H9 (cell line): ENCODE data around the gene LAYN. TPM values are rescaled to one million over a fixed set of nuclear protein-coding genes. Genes with fewer than 3 reads are reported as not detected.

Source experiments
- DNase-seq: peaks from one replicate; pipeline ENCODE4 v3.0.0-alpha.2; 2017
- H2AFZ ChIP-seq: one replicate; pipeline ENCODE4 v1.6.1; 2013; ENCODE audit warnings: mild to moderate bottlenecking, low read length, control low read depth, moderate library complexity
- H2AK5ac ChIP-seq: 2 replicates; pipeline ENCODE4 v1.6.1; 2013; ENCODE audit warnings: low read length, control low read depth, mixed read lengths; ENCODE audit not compliant: insufficient read length
- H2BK120ac ChIP-seq: one replicate; pipeline ENCODE4 v1.6.1; 2013; ENCODE audit warnings: low read depth, mild to moderate bottlenecking, low read length, control low read depth, inconsistent platforms; ENCODE audit not compliant: poor library complexity, severe bottlenecking
- H2BK12ac ChIP-seq: 2 replicates; pipeline ENCODE4 v1.6.1; 2013; ENCODE audit warnings: low read length, control low read depth, mixed read lengths, low read depth; ENCODE audit not compliant: insufficient read length
- H2BK15ac ChIP-seq: 2 replicates; pipeline ENCODE4 v1.6.1; 2013; ENCODE audit warnings: low read depth, low read length, control low read depth
- H2BK20ac ChIP-seq: one replicate; pipeline ENCODE4 v1.6.1; 2013; ENCODE audit warnings: low read depth, mild to moderate bottlenecking, low read length, control low read depth, inconsistent platforms; ENCODE audit not compliant: poor library complexity, severe bottlenecking
- H2BK5ac ChIP-seq: 2 replicates; pipeline ENCODE4 v1.6.1; 2013; ENCODE audit warnings: low read length, control low read depth, mixed read lengths; ENCODE audit not compliant: insufficient read length
- H3K14ac ChIP-seq: 2 replicates; pipeline ENCODE4 v1.6.1; 2013; ENCODE audit warnings: low read length, control low read depth; ENCODE audit not compliant: insufficient read depth
- H3K18ac ChIP-seq: 2 replicates; pipeline ENCODE4 v1.6.1; 2013; ENCODE audit warnings: low read depth, mild to moderate bottlenecking, mixed read lengths, low read length, control low read depth; ENCODE audit not compliant: insufficient read length
- H3K23ac ChIP-seq: 2 replicates; pipeline ENCODE4 v1.6.1; 2013; ENCODE audit warnings: low read length, control low read depth, mixed read lengths, low read depth; ENCODE audit not compliant: insufficient read length
- H3K23me2 ChIP-seq: 2 replicates; pipeline ENCODE4 v1.6.1; 2013; ENCODE audit warnings: low read depth, mild to moderate bottlenecking, mixed read lengths, low read length, control low read depth; ENCODE audit not compliant: insufficient read length, poor library complexity, severe bottlenecking
- H3K27ac ChIP-seq: 2 replicates; pipeline ENCODE4 v1.5.1; 2013; ENCODE audit warnings: low read length, control low read depth, mixed read lengths, low read depth; ENCODE audit not compliant: insufficient read length
- H3K27me3 ChIP-seq: 2 replicates; pipeline ENCODE4 v1.6.1; 2013; ENCODE audit warnings: low read length, control low read depth, inconsistent platforms; ENCODE audit not compliant: insufficient read depth
- H3K4ac ChIP-seq: 2 replicates; pipeline ENCODE4 v1.6.1; 2013; ENCODE audit warnings: low read depth, mild to moderate bottlenecking, control low read depth, inconsistent platforms, low read length, moderate library complexity
- H3K4me1 ChIP-seq: 2 replicates; pipeline ENCODE4 v1.6.1; 2013; ENCODE audit warnings: low read length, control low read depth, inconsistent platforms; ENCODE audit not compliant: insufficient read depth
- H3K4me2 ChIP-seq: 2 replicates; pipeline ENCODE4 v1.6.1; 2013; ENCODE audit warnings: low read length, control low read depth, mixed read lengths; ENCODE audit not compliant: insufficient read length, insufficient read depth
- H3K56ac ChIP-seq: 2 replicates; pipeline ENCODE4 v1.6.1; 2013; ENCODE audit warnings: low read depth, mild to moderate bottlenecking, mixed read lengths, low read length, control low read depth; ENCODE audit not compliant: insufficient read length
- H3K79me1 ChIP-seq: 2 replicates; pipeline ENCODE4 v1.6.1; 2013; ENCODE audit warnings: low read depth, mild to moderate bottlenecking, moderate library complexity, low read length, control low read depth, inconsistent platforms; ENCODE audit not compliant: insufficient read depth, poor library complexity, severe bottlenecking
- H3K79me2 ChIP-seq: 2 replicates; pipeline ENCODE4 v1.6.1; 2013; ENCODE audit warnings: low read length, control low read depth, inconsistent platforms; ENCODE audit not compliant: insufficient read depth
- H3K9ac ChIP-seq: 2 replicates; pipeline ENCODE4 v1.6.1; 2013; ENCODE audit warnings: low read length, control low read depth, mixed read lengths; ENCODE audit not compliant: insufficient read length; ENCODE audit errors: extremely low read depth
- H3K9me3 ChIP-seq: one replicate; pipeline ENCODE4 v1.6.1; 2013; ENCODE audit warnings: low read depth, low read length, inconsistent platforms; ENCODE audit not compliant: control insufficient read depth
- H3T11ph ChIP-seq: one replicate; pipeline ENCODE4 v1.6.1; 2013; ENCODE audit warnings: mild to moderate bottlenecking, low read length, control low read depth, inconsistent platforms
- H4K20me1 ChIP-seq: one replicate; pipeline ENCODE4 v1.6.1; 2013; ENCODE audit not compliant: control insufficient read depth, insufficient read length, insufficient read depth
- H4K5ac ChIP-seq: 2 replicates; pipeline ENCODE4 v1.6.1; 2013; ENCODE audit warnings: low read depth, mild to moderate bottlenecking, mixed read lengths, low read length, control low read depth; ENCODE audit not compliant: insufficient read length
- H4K8ac ChIP-seq: replicated peaks from 2 replicates; pipeline ENCODE4 v1.6.1; 2013; ENCODE audit warnings: low read length, control low read depth, mixed read lengths, low read depth; ENCODE audit not compliant: insufficient read length
- H4K91ac ChIP-seq: 2 replicates; pipeline ENCODE4 v1.6.1; 2013; ENCODE audit warnings: low read depth, mild to moderate bottlenecking, moderate library complexity, mixed read lengths, low read length, control low read depth; ENCODE audit not compliant: insufficient read length
- H3K27ac Mint-ChIP-seq, 3 experiments: 2 replicates in 2 of 3; 3 replicates in 1 of 3; pipeline ENCODE4 v1.8.0; 2020 to 2021; ENCODE audit warnings: mixed read lengths in 3 of 3, mild to moderate bottlenecking in 1 of 3, moderate library complexity in 1 of 3
- H3K27me3 Mint-ChIP-seq: 2 replicates; pipeline ENCODE4 v1.8.0; 2021; ENCODE audit warnings: low read depth, mild to moderate bottlenecking, moderate library complexity, mixed read lengths
- H3K36me3 Mint-ChIP-seq, 3 experiments: 2 replicates in 2 of 3; 3 replicates in 1 of 3; pipeline ENCODE4 v1.8.0; 2020 to 2021; ENCODE audit warnings: low read depth in 3 of 3, mixed read lengths in 3 of 3; ENCODE audit not compliant: insufficient read depth in 1 of 3
- H3K4me1 Mint-ChIP-seq, 2 experiments: 2 replicates each; pipeline ENCODE4 v1.8.0; 2020; ENCODE audit warnings: mixed read lengths in 2 of 2
- H3K4me3 Mint-ChIP-seq, 2 experiments: 2 replicates in 1 of 2; 3 replicates in 1 of 2; pipeline ENCODE4 v1.8.0; 2020 to 2021; ENCODE audit warnings: mild to moderate bottlenecking in 2 of 2, mixed read lengths in 2 of 2, moderate library complexity in 1 of 2
- H3K9me3 Mint-ChIP-seq, 2 experiments: 2 replicates in 1 of 2; 3 replicates in 1 of 2; pipeline ENCODE4 v1.8.0; 2020; ENCODE audit warnings: mild to moderate bottlenecking in 2 of 2, mixed read lengths in 2 of 2, moderate library complexity in 1 of 2
- WGBS: extraction: QIAGEN DNeasy Blood & Tissue Kit; methylation state at CpG from one replicate; pipeline ENCODE4 v1.1.7; 2013; ENCODE audit warnings: missing lambda C conversion rate, low lambda C conversion rate, mixed read lengths; ENCODE audit not compliant: insufficient read length; ENCODE audit errors: extremely low coverage; 5-methylcytosine and 5-hydroxymethylcytosine counted together
- total RNA-seq: library from RNA; stranded (reverse); gene quantifications from 2 replicates; pipeline ENCODE4 v1.2.1, GENCODE V29; 2021
- TF ChIP-seq, protein P1 (sequence below): fragments of 200-600 bp; sonication (generic); conservative IDR thresholded peaks from 3 replicates; pipeline ENCODE4 v1.8.0; 2021; ENCODE audit warnings: antibody characterized with exemption, mild to moderate bottlenecking

LAYN gene
- total RNA-seq, 1 experiment from 2014 or later, result 3.1 TPM

DNA sequence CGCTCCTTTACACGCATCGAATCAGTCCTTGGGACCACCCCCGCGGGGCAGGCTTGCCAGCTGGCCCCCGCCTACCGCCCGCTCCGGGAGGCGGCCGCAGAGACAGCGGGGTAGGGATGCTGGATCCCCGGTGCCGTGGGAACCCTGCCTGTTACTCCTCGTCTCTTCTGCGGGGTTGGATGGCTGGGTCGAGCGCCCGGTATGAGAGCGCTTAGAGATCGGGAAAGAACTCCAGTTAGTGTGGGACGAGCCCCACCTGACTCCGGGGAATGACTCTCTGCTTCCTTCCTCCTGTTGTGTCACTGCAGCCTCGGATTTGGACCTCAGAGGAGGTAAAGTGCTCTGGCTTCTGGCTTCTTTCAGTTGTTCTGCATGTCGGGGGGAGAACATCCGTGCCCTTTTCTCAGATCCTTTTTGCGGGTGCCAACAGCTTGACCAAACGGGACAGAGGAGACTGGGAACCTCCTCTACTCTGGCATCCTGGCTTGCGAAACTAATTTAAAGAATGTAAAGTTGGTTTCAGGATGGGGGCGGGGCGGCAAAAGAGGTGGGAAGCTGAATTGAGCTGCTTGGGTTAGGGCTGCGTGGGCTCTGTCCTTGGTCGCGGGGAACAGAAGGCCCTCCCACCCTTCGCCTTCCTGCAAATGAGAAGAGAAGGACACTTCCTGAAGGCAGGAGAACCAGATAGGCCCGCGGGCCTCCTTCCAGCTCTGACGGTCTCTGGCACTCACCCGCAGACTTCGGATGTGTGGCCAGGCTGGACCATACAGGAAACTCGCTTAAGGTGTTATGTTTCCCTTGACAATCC is 938 bp downstream of the LAYN start:
- Histone ChIP-seq H2AK5ac (no peak overlapping the region), H3K23ac (no peak overlapping the region), H3K14ac (no peak overlapping the region), H3K4me2 (peak overlapping the region; percentile 73), H3K27ac (no peak overlapping the region), H3K56ac (no peak overlapping the region), H3K18ac (no peak overlapping the region), H3K79me2 (no peaks in the 10 kb centered on the region), H3K4ac (no peak overlapping the region), H3T11ph (no peak overlapping the region), H2BK20ac (no peak overlapping the region), H2BK5ac (no peak overlapping the region), H2BK120ac (no peak overlapping the region), H2AFZ (no peak overlapping the region), H3K79me1 (no peaks in the 10 kb centered on the region), H4K5ac (no peak overlapping the region), H2BK12ac (no peak overlapping the region), H4K20me1 (no peaks in the 10 kb centered on the region), H2BK15ac (no peak overlapping the region), H3K23me2 (peaks cover 16% of the 10 kb centered on the region), H3K27me3 (peaks cover 27% of the 10 kb centered on the region; the same call in 1 of the 2 replicates), H4K8ac (no peak overlapping the region), H3K9ac (no peak overlapping the region), H4K91ac (no peak overlapping the region), H3K9me3 (no peaks in the 10 kb centered on the region), H3K4me1 (no peaks in the 10 kb centered on the region; the same call in 1 of the 2 replicates)
- Mint-ChIP-seq H3K27me3 (peaks cover 76% of the 10 kb centered on the region), H3K36me3 (peaks cover 0 to 5% (median 0%) of the 10 kb centered on the region in 3 experiments; a peak in 3 of 7 replicates), H3K4me3 (peak overlapping the region; percentile 58 to 81), H3K4me1 (peaks cover 35 to 37% of the 10 kb centered on the region in 2 experiments), H3K9me3 (peaks cover 9 to 13% of the 10 kb centered on the region in 2 experiments; a peak in 4 of 5 replicates), H3K27ac (no peak overlapping the region)
- TF ChIP-seq, protein P1, sequence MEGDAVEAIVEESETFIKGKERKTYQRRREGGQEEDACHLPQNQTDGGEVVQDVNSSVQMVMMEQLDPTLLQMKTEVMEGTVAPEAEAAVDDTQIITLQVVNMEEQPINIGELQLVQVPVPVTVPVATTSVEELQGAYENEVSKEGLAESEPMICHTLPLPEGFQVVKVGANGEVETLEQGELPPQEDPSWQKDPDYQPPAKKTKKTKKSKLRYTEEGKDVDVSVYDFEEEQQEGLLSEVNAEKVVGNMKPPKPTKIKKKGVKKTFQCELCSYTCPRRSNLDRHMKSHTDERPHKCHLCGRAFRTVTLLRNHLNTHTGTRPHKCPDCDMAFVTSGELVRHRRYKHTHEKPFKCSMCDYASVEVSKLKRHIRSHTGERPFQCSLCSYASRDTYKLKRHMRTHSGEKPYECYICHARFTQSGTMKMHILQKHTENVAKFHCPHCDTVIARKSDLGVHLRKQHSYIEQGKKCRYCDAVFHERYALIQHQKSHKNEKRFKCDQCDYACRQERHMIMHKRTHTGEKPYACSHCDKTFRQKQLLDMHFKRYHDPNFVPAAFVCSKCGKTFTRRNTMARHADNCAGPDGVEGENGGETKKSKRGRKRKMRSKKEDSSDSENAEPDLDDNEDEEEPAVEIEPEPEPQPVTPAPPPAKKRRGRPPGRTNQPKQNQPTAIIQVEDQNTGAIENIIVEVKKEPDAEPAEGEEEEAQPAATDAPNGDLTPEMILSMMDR, result no peak
- DNase-seq, result peak; percentile 60
- WGBS, result no CpG with 5 or more reads among the region's 41 CpGs
